ENCODE results near the gene SKIDA1. TPM values are rescaled to one million over a fixed set of nuclear protein-coding genes. Genes with fewer than 3 reads are reported as not detected.
A peak's percentile ranks its signal among the peaks of the same experiment; 100 is the strongest.
"Not testable (repeated sequence)": the region's sequence is repeated elsewhere in the genome, so short reads cannot be mapped to it uniquely, and the experiment has no call there.

SKIDA1 gene
- total RNA-seq: 0.52 and 1.4 TPM in 2 replicates

- H3K4me3 ChIP-seq (ENCODE audit: low read depth, low read length): peak within 1 kb of the TSS; percentile 76
- TF ChIP-seq CTCF (conservative IDR thresholded peaks at IDR 0.05; ENCODE audit: low read depth, low read length): no peak
- DNase-seq (ENCODE audit: low read depth): no peak
These were observed at the start of gene SKIDA1 for GRCh38 chr10:21525367-21526187. Gene SKIDA1 (minus strand): TSS chr10:21525682. CDS start chr10:21517822, 7,860 bp downstream.

DNA sequence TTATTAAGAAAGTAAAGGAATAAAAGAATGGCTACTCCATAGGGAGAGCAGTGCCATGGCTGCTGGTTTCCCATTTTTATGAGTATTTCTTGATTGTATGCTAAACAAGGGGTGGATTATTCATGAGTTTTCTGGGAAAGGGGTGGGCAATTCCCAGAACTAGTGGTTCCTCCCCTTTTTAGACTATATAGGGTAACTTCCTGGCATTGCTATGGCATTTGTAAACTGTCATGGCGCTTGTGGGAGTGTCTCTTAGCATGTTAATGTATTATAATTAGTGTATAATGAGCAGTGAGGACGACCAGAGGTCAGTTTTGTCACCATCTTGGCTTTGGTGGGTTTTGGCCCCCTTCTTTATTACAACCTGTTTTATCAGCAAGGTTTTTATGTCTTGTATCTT lies 49.0 kb upstream of the SKIDA1 start:
- DNase-seq (ENCODE audit: low read depth); H3K4me3 ChIP-seq (ENCODE audit: low read depth, low read length): not testable (repeated sequence)

GRCh38 chr10:21572578-21572977 lies 47.1 kb upstream of the SKIDA1 start:
- no peak for TF ChIP-seq CTCF (conservative IDR thresholded peaks at IDR 0.05; ENCODE audit: low read depth, low read length)
- no peak for DNase-seq (ENCODE audit: low read depth)
- H3K4me3 ChIP-seq (ENCODE audit: low read depth, low read length): no peak overlapping the region

DNA sequence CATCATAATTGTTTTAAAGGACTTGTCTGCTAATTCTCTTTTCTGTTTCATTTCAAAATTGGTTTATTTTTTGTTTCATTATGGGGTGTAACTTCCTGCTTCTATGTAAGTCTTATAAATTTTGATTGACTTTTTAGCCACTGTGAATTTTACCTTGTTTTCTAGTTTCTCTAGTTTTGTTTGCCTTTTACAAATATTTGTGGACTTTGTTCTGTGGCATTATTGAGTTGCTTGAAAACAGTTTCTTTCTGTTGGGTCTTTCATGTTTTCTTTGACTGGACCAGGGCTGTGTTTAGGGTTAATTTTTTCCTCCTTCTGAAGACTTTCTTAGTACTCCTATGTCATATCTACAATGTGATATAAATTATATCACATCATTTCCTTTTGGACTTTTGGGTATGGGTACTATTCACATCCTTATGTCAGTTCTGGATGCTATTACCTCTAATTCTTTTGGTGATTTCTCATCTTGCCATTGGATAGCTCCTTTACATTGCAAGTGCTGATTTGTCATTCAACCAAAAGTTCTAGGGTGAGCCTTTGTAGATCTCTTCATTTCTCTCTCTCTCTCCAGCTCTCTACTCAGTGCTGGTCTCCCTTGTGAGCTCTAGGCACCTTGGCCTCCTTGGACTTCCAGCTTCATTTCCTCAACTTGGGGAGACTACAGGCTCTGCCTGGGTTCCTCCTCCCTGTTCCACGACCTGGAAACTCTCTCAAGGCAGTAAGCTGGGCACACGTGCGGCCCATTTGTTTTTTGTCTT lies 45.5 kb upstream of the SKIDA1 start:
- DNase-seq (ENCODE audit: low read depth): no peak
- no peak overlapping the region for H3K4me3 ChIP-seq (ENCODE audit: low read depth, low read length)
- TF ChIP-seq CTCF (conservative IDR thresholded peaks at IDR 0.05; ENCODE audit: low read depth, low read length): no peak

- not testable (repeated sequence) for DNase-seq (ENCODE audit: low read depth); H3K4me3 ChIP-seq (ENCODE audit: low read depth, low read length)
These were observed 33.5 kb upstream of the SKIDA1 start for GRCh38 chr10:21558984-21559383.

DNA sequence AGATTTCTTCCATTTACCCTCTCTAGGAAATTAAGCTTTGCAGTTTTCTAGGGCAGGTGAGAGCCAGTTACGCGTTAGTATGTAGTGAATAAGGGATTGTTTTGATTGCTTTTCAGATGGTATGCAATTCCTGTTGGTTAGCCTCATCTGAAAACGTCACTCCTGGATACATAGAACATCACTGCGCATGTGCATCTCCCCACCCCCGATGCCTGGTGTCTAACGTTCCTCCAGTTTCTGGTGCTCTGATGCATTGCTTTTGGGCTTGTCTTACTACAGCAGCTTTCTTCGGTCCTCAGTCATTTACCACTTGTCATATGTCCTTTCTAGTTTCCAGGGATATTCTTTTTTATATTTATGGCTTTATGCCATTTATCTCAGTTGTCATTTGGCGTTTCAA lies 31.0 kb upstream of the SKIDA1 start:
- no peak for TF ChIP-seq CTCF (conservative IDR thresholded peaks at IDR 0.05; ENCODE audit: low read depth, low read length)
- DNase-seq (ENCODE audit: low read depth): no peak

DNA sequence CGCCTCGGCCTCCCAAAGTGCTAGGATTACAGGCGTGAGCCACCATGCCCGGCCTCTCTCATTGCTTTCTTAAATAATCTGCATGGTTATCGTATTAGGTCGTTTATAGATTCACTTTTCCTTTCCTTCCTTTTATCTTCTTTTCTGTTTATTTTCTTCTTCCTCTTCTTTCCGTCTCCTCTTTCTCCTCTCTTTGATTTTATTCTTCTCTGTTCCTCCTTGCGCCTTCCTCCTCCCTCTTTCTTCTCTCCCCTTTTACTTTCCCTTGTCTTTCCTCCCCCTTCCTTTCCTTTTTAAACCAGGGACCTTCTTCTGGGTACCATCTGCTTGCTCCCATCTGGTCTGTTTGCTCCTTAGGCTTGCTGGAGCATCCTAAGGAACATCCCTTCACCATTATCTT lies 27.2 kb upstream of the SKIDA1 start:
- no peak for TF ChIP-seq CTCF (conservative IDR thresholded peaks at IDR 0.05; ENCODE audit: low read depth, low read length)
- H3K4me3 ChIP-seq (ENCODE audit: low read depth, low read length): no peak overlapping the region
- DNase-seq (ENCODE audit: low read depth): no peak

More for the DNA sequence above, 31.0 kb upstream of the SKIDA1 start:
- H3K4me3 ChIP-seq (ENCODE audit: low read depth, low read length): no peak overlapping the region

GRCh38 chr10:21547246-21547645 lies 21.8 kb upstream of the SKIDA1 start:
- DNase-seq (ENCODE audit: low read depth): no peak
- no peak for TF ChIP-seq CTCF (conservative IDR thresholded peaks at IDR 0.05; ENCODE audit: low read depth, low read length)
- no peak overlapping the region for H3K4me3 ChIP-seq (ENCODE audit: low read depth, low read length)

- H3K4me3 ChIP-seq (ENCODE audit: low read depth, low read length): not testable (repeated sequence)
These were observed 15.2 kb upstream of the SKIDA1 start for GRCh38 chr10:21540701-21541100.

More at GRCh38 chr10:21540701-21541100, 15.2 kb upstream of the SKIDA1 start:
- DNase-seq (ENCODE audit: low read depth): not testable (repeated sequence)
